ENCODE data around the gene CDC26. TPM values are rescaled to one million over a fixed set of nuclear protein-coding genes. Genes with fewer than 3 reads are reported as not detected.

The CDC26 gene
- total RNA-seq, 1 donor from 2014 or later: 29.5 TPM

DNA sequence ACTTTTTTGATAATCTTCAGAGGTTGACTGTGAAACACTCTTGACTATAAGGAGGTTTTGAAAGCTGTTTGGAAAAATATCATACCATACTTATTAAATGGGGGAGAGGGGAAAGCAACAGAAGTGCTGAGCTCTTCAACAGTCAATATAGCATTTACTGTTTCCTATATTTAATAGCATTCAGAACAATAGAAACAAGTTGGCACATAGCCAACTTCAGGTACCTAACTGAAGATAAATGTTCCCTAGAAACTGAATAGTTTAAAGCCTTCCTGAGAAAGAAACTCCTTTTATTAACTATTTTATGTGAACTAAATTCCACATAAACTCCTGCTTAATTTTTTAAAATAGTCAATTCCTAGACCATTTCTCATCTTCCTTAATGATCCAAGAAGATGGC, 27.7 kb downstream of the CDC26 start:
- no peaks in the 10 kb centered on the region for H3K4me1 ChIP-seq
- ATAC-seq (no peak), DNase-seq (no peak)
- no peaks in the 10 kb centered on the region for H3K9me3 ChIP-seq
- no peak overlapping the region for H3K4me3 ChIP-seq
- no peak overlapping the region for H3K27ac ChIP-seq
- no peaks in the 10 kb centered on the region for H3K27me3 ChIP-seq
- no peak for TF ChIP-seq CTCF (IDR thresholded peaks at IDR 0.05)
- no peaks in the 10 kb centered on the region for H3K36me3 ChIP-seq
- intact Hi-C loops (cut with DNase I): no loop called here

DNA sequence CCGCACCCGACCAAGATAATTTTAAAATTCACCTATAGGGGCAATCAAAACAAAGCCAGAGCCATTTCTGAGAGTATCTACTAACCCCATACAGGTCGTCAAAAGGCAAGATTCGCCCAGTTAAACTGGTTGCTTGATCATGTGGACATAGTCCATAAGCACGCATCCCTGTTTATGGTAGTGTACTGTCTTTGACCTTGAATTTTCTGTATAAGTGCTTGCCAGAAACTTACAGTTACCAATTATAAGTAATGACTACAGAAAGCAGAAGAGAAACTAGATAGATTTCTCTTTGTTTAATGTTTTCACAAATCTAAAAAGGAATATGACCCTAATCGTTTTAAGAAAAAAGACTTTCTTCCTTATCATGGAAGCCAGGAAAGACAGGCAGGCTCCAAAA, 28.4 kb downstream of the CDC26 start:
- H3K27ac ChIP-seq: no peak overlapping the region

GRCh38 chr9:113245894-113246293, 29.5 kb downstream of the CDC26 start:
- intact Hi-C loops (cut with DNase I): no loop called here
- no peak for ATAC-seq
- no peak for TF ChIP-seq CTCF (IDR thresholded peaks at IDR 0.05)

More for the DNA sequence above, 28.4 kb downstream of the CDC26 start:
- H3K36me3 ChIP-seq: no peaks in the 10 kb centered on the region
- no peaks in the 10 kb centered on the region for H3K9me3 ChIP-seq
- H3K4me1 ChIP-seq: no peaks in the 10 kb centered on the region
- ATAC-seq (no peak), DNase-seq (no peak)
- intact Hi-C loops (cut with DNase I): no loop called here
- no peak overlapping the region for H3K4me3 ChIP-seq
- no peaks in the 10 kb centered on the region for H3K27me3 ChIP-seq
- TF ChIP-seq CTCF (IDR thresholded peaks at IDR 0.05): no peak

DNA sequence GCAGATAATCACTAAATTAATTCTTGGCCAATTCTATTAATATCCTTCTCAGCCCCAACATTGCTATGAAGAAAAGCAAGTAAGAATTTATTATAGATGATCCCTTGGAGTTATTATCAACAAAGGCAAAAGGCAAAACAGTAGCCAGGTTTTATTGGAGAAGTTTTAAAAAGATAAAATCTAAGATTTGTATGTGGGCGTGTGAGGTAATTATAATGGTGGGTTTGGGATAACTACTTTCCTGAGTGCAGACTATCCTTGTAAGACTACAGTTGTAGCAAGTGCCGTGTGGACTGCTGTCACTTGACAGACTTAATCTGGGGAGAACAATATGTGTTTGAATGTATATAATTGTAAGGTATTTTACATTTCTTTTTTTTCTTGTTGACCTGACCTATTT, 30.8 kb downstream of the CDC26 start:
- Histone ChIP-seq H3K36me3 (no peaks in the 10 kb centered on the region), H3K27ac (no peak overlapping the region), H3K9me3 (no peaks in the 10 kb centered on the region), H3K4me1 (no peaks in the 10 kb centered on the region), H3K4me3 (no peak overlapping the region), H3K27me3 (no peaks in the 10 kb centered on the region)
- DNase-seq (no peak), ATAC-seq (no peak)
- no peak for TF ChIP-seq CTCF (IDR thresholded peaks at IDR 0.05)
- intact Hi-C loops (cut with DNase I): no loop called here

More at GRCh38 chr9:113245894-113246293, 29.5 kb downstream of the CDC26 start:
- DNase-seq: no peak
- H3K4me3 ChIP-seq: no peak overlapping the region
- H3K27me3 ChIP-seq: no peaks in the 10 kb centered on the region
- H3K4me1 ChIP-seq: no peaks in the 10 kb centered on the region
- H3K27ac ChIP-seq: no peak overlapping the region
- no peaks in the 10 kb centered on the region for H3K9me3 ChIP-seq
- no peaks in the 10 kb centered on the region for H3K36me3 ChIP-seq

DNA sequence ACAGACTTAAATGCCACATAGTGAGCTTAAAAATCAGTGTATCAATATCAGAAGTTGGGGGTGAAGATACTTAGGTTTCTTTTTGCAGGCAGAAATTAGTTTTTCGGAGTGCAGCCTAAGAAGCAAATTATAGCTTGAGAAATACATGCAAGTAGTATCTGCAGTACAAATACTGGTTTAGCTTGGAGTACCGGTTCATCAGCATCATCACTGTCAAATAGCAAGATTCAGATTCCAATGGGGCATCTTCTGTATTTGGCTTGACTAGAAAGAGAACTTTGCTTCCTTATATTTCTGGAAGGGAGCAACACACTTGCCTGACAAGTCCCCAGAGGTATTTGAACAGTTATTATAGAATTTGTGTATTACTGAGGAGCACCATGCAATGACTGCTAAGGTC, 34.2 kb downstream of the CDC26 start:
- peaks cover 7% of the 10 kb centered on the region for H3K4me1 ChIP-seq
- no peak for TF ChIP-seq CTCF (IDR thresholded peaks at IDR 0.05)
- ATAC-seq: no peak
- H3K36me3 ChIP-seq: no peaks in the 10 kb centered on the region
- intact Hi-C loops (cut with DNase I): no loop called here
- no peak overlapping the region for H3K27ac ChIP-seq
- DNase-seq: no peak
- H3K9me3 ChIP-seq: no peaks in the 10 kb centered on the region
- H3K27me3 ChIP-seq: no peaks in the 10 kb centered on the region
- no peak overlapping the region for H3K4me3 ChIP-seq

DNA sequence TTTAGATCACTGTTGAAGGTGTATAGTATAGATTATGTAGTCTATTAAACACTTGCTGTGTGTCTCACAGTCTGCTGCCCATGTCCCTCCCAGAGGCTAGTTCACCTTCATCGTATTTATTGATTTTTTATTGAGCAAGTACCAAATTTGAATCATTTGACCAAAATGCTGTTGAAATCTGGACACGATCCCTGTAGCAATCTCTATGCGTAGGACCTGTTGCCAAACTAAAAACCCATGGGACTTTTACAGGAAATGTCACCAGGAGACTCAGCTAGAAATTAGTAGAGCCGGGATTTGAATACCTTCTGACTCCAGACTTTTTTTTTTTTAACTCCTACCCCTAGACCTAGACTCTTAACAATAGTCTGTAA, 36.5 kb downstream of the CDC26 start:
- Histone ChIP-seq H3K36me3 (no peaks in the 10 kb centered on the region), H3K27ac (no peak overlapping the region), H3K27me3 (no peaks in the 10 kb centered on the region), H3K9me3 (no peaks in the 10 kb centered on the region), H3K4me1 (peaks cover 9% of the 10 kb centered on the region), H3K4me3 (no peak overlapping the region)
- ATAC-seq: no peak
- intact Hi-C loops (cut with DNase I): no loop called here
- no peak for TF ChIP-seq CTCF (IDR thresholded peaks at IDR 0.05)
- no peak for DNase-seq

All from upper lobe of right lung (tissue), 1 donor.